Kidney epithelial cell (primary cell): Measurements from ENCODE around the gene CDK14. TPM values are rescaled to one million over a fixed set of nuclear protein-coding genes. Genes with fewer than 3 reads are reported as not detected.

ENCODE experiments used
- DNase-seq: peaks from one replicate; pipeline ENCODE4 v3.0.0-alpha.2; 2010; ENCODE audit warnings: low read depth
- H3K27me3 ChIP-seq: 2 replicates; pipeline ENCODE4 v1.6.0; 2011; ENCODE audit warnings: low read length; ENCODE audit not compliant: control insufficient read depth, insufficient read depth
- H3K36me3 ChIP-seq: 2 replicates; pipeline ENCODE4 v1.5.1; 2011; ENCODE audit warnings: low read length; ENCODE audit not compliant: control insufficient read depth, insufficient read depth
- H3K4me3 ChIP-seq: 2 replicates; pipeline ENCODE4 v1.5.1; 2011; ENCODE audit warnings: low read depth, mild to moderate bottlenecking, control low read depth, low read length
- total RNA-seq: library from RNA; depleted of rRNA; stranded (reverse); fragments of >200 nt; gene quantifications from 2 replicates; pipeline ENCODE4 v1.2.3, GENCODE V29; 2015
- TF ChIP-seq, protein P1 (sequence below): IDR thresholded peaks from 2 replicates; pipeline ENCODE4 v1.5.1; 2011; ENCODE audit warnings: mild to moderate bottlenecking, moderate library complexity, low read length, control low read depth, inconsistent platforms; ENCODE audit not compliant: insufficient read depth, poor library complexity, severe bottlenecking

Gene CDK14
- total RNA-seq, 1 donor from 2014 or later: 18.2 TPM

DNA sequence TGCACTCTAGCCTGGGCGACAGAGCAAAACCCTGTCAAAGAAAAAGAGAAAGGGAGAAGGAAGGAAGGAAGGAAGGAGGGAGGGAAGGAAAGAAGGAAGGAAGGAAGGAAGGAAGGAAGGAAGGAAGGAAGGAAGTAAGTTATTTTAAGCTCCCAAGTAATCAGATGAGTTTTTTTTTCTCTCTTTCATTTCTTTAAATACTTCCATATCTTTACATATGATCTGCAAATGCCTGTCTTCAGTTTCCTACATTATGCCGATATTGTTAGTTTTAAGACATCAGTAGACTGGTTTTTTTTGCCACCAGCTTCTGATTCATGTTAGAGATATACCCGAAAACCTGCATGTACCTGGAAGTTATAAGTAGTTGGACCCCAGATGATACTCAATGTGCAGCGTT lies 495.5 kb downstream of the CDK14 start:
- TF ChIP-seq, protein P1, sequence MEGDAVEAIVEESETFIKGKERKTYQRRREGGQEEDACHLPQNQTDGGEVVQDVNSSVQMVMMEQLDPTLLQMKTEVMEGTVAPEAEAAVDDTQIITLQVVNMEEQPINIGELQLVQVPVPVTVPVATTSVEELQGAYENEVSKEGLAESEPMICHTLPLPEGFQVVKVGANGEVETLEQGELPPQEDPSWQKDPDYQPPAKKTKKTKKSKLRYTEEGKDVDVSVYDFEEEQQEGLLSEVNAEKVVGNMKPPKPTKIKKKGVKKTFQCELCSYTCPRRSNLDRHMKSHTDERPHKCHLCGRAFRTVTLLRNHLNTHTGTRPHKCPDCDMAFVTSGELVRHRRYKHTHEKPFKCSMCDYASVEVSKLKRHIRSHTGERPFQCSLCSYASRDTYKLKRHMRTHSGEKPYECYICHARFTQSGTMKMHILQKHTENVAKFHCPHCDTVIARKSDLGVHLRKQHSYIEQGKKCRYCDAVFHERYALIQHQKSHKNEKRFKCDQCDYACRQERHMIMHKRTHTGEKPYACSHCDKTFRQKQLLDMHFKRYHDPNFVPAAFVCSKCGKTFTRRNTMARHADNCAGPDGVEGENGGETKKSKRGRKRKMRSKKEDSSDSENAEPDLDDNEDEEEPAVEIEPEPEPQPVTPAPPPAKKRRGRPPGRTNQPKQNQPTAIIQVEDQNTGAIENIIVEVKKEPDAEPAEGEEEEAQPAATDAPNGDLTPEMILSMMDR: no peak
- H3K27me3 ChIP-seq: no peaks in the 10 kb centered on the region

DNA sequence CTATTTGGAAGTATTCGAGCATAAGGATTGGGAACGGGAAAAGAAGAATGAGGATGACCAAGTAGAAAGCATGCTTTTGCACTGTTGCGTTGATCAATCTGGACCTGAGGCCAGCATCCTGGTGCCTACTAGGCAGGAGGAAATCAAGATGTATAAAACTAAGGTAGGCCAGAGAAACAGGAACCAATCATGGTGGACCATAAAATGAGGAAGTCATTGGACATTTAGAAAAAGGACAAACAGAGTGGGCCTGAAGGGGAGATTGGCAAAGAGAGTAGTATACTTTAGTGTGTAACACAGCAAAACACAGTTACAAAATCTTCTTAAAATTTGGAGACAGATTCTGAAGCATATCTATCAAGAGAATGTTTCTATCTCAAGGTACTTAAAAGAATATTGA lies 497.1 kb downstream of the CDK14 start:
- Histone ChIP-seq H3K27me3 (no peaks in the 10 kb centered on the region), H3K4me3 (no peak overlapping the region), H3K36me3 (no peaks in the 10 kb centered on the region)
- DNase-seq: no peak
- TF ChIP-seq, protein P1: no peak

More for the DNA sequence above, 495.5 kb downstream of the CDK14 start:
- Histone ChIP-seq H3K36me3 (no peaks in the 10 kb centered on the region), H3K4me3 (no peak overlapping the region)
- DNase-seq: no peak

- no peak for DNase-seq
- TF ChIP-seq, protein P1: no peak
- Histone ChIP-seq H3K36me3 (no peaks in the 10 kb centered on the region), H3K4me3 (no peak overlapping the region), H3K27me3 (no peaks in the 10 kb centered on the region)
These were observed 502.4 kb downstream of the CDK14 start for GRCh38 chr7:91098566-91098965.

DNA sequence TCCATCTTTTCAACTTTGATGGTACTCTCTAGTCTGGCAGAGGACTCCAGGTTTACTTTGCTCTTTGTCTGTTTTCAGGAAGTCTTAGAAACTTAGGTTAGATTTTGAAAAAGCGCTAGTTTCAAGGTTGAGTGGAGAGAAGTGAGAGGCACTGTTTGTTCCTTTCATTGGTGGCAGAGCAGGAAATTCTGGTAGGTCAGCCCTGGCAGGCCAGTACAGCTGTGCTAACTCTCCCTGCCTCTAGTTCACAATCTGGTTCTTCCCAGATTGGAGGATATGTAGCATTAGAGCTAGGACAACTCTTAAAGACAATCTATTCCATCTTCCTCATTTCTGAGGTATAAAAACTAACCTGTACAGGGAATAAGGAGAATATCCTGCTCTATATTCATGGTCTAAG lies 507.2 kb downstream of the CDK14 start:
- Histone ChIP-seq H3K4me3 (no peak overlapping the region), H3K36me3 (no peaks in the 10 kb centered on the region), H3K27me3 (no peaks in the 10 kb centered on the region)
- TF ChIP-seq, protein P1: no peak
- DNase-seq: no peak

- no peak for DNase-seq
- Histone ChIP-seq H3K4me3 (no peak overlapping the region), H3K36me3 (no peaks in the 10 kb centered on the region), H3K27me3 (no peaks in the 10 kb centered on the region)
- TF ChIP-seq, protein P1: no peak
These were observed 511.3 kb downstream of the CDK14 start for GRCh38 chr7:91107460-91107859.

DNA sequence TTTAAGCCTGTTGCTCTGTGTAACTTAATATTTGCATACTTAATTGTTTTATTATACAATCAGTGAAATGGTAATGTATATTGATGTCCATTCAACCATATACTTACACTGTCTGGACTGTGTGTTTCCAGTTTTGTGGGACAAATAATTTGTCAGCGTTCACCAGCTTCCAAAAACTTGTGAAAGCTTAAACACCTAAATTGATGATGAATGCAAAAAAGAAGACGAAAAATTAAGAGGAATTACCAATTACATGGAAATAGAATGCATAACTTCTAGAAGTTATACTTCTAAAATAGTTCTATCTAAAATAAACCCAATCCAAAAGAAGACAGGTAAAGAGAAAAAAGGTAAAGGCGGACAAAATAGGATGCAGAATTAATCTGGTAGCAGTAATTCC lies 513.1 kb downstream of the CDK14 start:
- no peak for DNase-seq
- H3K27me3 ChIP-seq: no peaks in the 10 kb centered on the region
- H3K36me3 ChIP-seq: no peaks in the 10 kb centered on the region
- no peak overlapping the region for H3K4me3 ChIP-seq
- TF ChIP-seq, protein P1: no peak
